Bronchial epithelial cell (primary cell): ENCODE data around the gene CD84. TPM values are rescaled to one million over a fixed set of nuclear protein-coding genes. Genes with fewer than 3 reads are reported as not detected.
"Not testable (repeated sequence)": the region's sequence is repeated elsewhere in the genome, so short reads cannot be mapped to it uniquely, and the experiment has no call there.

Source experiments
- DNase-seq: peaks from one replicate; pipeline ENCODE4 v3.0.0-alpha.2; 2010; ENCODE audit warnings: low read depth
- FAIRE-seq: peaks from 2 replicates; lab custom pipeline; 2011; peaks lifted over from hg19 to GRCh38; lab: Jason Lieb, UNC
- H3K27me3 ChIP-seq: 2 replicates; pipeline ENCODE4 v1.5.1; 2011; ENCODE audit warnings: low read length; ENCODE audit not compliant: control insufficient read depth, insufficient read depth
- H3K36me3 ChIP-seq: 2 replicates; pipeline ENCODE4 v1.5.1; 2011; ENCODE audit warnings: low read length; ENCODE audit not compliant: control insufficient read depth, insufficient read depth
- H3K4me3 ChIP-seq: 2 replicates; pipeline ENCODE4 v1.5.1; 2011; ENCODE audit warnings: mild to moderate bottlenecking, low read depth, low read length, control low read depth
- total RNA-seq: library from RNA; depleted of rRNA; stranded (reverse); fragments of >200 nt; gene quantifications from 2 replicates; pipeline ENCODE4 v1.2.1, GENCODE V29; 2014
- TF ChIP-seq, protein P1 (sequence below): IDR thresholded peaks from 2 replicates; pipeline ENCODE4 v1.5.1; 2011; ENCODE audit warnings: mild to moderate bottlenecking, moderate library complexity, low read length, control low read depth, inconsistent platforms; ENCODE audit not compliant: insufficient read depth, severe bottlenecking

Gene CD84
- total RNA-seq, 1 donor from 2014 or later: not detected

DNA sequence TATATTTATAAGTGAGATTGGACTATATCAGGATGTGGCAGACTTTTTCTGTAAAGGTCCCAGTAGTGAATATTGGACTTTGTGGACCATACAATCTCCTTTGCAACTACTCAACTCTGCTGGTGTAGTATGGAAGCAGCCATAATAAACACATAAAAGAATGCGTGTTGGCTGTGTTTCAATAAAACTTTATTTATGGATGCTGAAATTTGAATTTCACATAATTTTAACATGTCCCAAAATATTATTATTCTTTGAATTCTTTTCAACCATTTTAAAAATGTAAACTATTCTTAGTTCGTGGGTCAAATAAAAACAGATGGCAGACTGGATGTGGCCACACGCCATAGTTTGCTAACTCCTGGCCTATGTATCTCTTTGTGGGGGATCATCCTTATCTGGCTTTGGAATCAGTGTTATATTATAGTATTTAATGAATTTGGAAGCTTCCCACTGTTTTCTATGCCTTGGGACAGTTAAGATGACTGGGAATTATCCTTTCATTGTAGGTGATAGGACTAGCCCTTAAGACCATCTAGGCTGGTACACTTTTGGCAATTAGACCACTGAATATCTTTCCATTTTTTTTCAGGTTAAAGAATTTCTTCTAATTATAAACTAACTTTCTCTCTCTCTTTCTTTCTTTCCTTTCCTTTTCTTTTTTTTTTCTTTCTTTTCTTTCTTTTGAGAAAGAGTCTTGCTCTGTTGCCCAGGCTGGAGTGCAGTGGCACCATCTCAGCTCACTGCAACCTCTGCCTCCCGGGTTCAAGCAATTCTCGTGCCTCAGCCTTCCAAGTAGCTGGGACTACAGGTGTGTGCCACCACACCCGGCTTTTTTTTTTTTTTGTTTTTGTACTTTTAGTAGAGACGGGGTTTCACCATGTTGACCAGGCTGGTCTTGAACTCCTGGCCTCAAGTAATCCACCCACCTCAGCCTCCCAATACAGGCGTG is 41.3 kb downstream of the CD84 start:
- Histone ChIP-seq H3K36me3 (no peaks in the 10 kb centered on the region), H3K4me3 (no peak overlapping the region), H3K27me3 (no peaks in the 10 kb centered on the region)
- TF ChIP-seq, protein P1, sequence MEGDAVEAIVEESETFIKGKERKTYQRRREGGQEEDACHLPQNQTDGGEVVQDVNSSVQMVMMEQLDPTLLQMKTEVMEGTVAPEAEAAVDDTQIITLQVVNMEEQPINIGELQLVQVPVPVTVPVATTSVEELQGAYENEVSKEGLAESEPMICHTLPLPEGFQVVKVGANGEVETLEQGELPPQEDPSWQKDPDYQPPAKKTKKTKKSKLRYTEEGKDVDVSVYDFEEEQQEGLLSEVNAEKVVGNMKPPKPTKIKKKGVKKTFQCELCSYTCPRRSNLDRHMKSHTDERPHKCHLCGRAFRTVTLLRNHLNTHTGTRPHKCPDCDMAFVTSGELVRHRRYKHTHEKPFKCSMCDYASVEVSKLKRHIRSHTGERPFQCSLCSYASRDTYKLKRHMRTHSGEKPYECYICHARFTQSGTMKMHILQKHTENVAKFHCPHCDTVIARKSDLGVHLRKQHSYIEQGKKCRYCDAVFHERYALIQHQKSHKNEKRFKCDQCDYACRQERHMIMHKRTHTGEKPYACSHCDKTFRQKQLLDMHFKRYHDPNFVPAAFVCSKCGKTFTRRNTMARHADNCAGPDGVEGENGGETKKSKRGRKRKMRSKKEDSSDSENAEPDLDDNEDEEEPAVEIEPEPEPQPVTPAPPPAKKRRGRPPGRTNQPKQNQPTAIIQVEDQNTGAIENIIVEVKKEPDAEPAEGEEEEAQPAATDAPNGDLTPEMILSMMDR: no peak
- no peak for DNase-seq
- no peak for FAIRE-seq

DNA sequence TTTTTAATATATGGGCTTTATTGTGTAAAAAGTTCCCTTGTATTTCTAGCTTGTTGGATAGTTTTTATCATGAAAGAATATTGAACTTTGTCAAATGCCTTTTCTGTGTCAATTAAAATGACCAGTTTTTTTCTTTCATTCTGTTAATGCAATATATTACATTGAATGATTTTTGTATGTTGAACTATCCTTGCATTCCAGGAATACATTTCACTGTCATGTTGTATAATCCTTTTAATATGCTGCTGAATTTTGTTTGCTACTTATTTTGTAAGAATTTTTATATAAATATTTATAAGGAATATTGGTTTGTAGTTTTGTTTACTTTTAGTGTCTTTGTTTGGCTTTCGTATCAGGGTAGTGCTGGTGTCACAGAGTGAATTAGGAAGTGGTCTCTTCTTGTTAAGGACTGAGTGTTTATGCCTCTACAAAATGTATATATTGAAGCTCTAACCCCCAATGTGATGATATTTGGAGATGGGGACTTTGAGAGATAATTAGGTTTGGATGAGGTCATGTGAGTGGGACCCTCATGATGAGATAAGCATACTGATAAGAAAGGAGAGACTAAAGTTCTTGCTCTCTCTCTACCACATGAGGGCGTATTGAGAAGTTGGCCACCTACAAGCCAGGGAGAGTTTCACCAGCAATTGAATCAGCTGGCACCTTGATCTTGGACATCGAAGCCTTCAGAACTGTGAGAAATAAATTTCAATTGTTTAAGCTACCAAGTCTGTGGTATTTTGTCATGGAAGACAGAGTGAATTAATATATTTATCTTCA is 44.3 kb downstream of the CD84 start:
- TF ChIP-seq, protein P1: no peak
- Histone ChIP-seq H3K36me3 (no peaks in the 10 kb centered on the region), H3K27me3 (peaks cover under 1% of the 10 kb centered on the region), H3K4me3 (no peak overlapping the region)
- DNase-seq (no peak), FAIRE-seq (no peak)

DNA sequence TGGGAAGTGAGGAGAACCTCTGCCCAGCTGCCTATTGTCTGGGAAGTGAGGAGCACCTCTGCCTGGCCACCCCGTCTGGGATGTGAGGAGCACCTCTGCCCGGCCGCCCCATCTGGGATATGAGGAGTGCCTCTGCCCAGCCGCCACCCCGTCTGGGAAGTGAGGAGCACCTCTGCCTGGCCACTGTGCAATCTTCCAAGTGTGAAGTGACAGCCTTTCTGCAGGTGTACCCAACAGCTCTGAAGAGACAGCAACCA is 46.8 kb downstream of the CD84 start:
- not testable (repeated sequence) for H3K27me3 ChIP-seq, H3K4me3 ChIP-seq, FAIRE-seq, H3K36me3 ChIP-seq, DNase-seq

DNA sequence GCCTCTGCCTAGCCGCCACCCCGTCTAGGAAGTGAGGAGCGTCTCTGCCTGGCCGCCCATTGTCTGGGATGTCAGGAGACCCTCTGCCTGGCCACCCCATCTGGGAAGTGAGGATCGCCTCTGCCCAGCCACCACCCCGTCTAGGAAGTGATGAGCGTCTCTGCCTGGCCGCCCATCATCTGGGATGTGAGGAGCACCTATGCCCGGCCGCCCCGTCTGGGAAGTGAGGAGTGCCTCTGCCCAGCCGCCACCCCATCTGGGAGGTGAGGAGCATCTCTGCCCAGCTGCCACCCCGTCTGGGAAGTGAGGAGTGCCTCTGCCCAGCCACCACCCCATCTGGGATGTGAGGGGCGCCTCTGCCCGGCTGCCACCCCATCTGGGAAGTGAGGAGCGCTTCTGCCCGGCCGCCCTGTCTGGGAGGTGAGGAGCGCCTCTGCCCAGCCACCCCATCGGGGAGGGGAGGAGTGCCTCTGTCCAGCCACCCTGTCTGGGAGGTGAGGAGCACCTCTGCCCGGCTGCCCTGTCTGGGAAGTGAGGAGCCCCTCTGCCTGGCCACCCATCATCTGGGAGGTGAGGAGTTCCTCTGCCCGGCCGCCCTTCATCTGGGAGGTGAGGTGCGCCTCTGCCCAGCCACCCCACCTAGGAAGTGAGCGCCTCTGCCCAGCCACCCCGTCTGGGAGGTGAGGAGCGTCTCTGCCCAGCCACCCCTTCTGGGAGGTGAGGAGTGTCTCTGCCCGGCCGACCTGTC is 47.3 kb downstream of the CD84 start:
- FAIRE-seq, H3K4me3 ChIP-seq, H3K36me3 ChIP-seq, DNase-seq, H3K27me3 ChIP-seq: not testable (repeated sequence)

DNA sequence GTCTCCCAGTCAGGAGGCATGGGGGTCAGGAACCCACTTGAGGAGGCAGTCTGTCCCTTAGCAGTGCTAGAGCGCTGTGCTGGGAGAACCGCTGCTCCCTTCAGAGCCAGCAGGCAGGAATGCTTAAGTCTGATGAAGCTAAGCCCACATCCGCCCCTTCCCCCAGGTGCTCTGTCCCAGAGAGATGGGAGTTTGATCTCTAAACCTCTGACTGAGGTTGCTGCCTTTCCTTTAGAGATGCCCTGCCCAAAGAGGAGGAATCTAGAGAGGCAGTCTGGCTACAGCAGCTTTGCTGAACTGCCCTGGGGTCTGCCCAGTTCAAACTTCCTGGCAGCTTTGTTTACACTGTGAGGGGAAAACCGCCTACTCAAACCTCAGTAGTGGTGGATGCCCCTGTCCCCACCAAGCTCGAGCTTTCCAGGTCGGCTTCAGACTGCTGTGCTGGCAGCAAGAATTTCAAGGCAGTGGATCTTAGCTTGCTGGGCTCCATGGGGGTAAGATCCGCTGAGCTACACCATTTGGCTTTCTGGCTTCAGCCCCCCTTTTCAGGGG is 49.8 kb downstream of the CD84 start:
- FAIRE-seq, DNase-seq, H3K4me3 ChIP-seq, H3K36me3 ChIP-seq, H3K27me3 ChIP-seq: not testable (repeated sequence)

DNA sequence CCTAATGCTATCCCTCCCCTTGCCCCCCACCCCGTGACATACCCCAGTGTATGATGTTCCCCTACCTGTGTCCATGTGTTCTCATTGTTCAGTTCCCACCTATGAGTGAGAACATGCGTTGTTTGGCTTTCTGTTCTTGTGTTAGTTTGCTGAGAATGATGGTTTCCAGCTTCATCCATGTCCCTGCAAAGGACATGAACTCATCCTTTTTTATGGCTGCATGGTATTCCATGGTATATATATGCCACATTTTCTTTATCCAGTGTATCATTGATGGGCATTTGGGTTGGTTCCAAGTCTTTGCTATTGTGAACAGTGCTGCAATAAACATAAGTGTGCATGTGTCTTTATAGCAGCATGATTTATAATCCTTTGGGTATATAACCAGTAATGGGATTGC is 55.5 kb downstream of the CD84 start:
- H3K4me3 ChIP-seq, DNase-seq, H3K36me3 ChIP-seq, FAIRE-seq, H3K27me3 ChIP-seq: not testable (repeated sequence)

DNA sequence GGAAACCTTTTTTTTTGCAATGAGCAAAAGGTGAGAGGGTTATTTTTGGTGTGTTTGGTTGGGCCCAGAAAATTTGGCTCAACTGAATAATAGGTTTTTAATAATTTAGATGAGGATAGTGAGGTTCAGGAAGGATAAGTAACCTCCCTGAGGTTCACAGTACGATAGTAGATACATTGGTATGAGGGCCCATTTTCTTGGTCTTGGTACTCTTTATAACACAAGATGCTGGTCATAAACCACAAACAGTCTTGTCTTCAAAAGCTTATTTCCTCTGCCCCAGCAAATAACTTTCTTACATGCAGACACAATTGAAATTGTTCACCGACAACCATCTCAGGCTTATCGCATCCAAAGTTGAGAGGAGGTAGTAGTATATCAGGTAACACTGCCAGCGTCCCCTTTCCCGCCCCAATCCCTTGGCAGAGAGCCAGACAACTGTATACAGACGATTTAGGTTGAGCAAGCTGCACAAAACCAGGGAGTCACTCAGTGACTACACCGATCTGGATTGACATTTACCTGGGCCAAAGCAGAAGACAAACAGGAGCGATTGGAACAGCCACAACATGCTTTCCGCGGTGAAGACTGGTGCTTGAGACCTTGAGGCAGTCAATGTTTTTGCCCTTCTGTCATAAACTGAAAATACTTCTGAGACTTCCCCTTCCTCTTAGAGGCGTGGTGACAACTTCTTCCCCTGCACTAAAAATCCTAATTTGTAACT is 56.5 kb downstream of the CD84 start, which contains the start of gene SLAMF6:
Gene SLAMF6 (minus strand): TSS at position 634 of the 724 bp plus-strand sequence. CDS start 63 bp downstream, at position 571.
- FAIRE-seq: no peak

More for the DNA sequence above, 56.5 kb downstream of the CD84 start, which contains the start of gene SLAMF6:
- no peak for DNase-seq
- H3K4me3 ChIP-seq: no peak within 1 kb of the TSS
- TF ChIP-seq, protein P1: no peak
- H3K36me3 ChIP-seq: no peaks in the 10 kb centered on the region
- H3K27me3 ChIP-seq: no peaks in the 10 kb centered on the region
